ENCODE data around the gene EVI5. TPM values are rescaled to one million over a fixed set of nuclear protein-coding genes. Genes with fewer than 3 reads are reported as not detected.

Gene EVI5
- total RNA-seq, 1 experiment from 2014 or later: 4.4 TPM

GRCh38 chr1:92495392-92496063 is 289.4 kb downstream of the EVI5 start:
- H3K27me3 ChIP-seq (ENCODE audit: control insufficient read depth, insufficient read depth, low read length): peaks cover 3% of the 10 kb centered on the region; the same call in 1 of the 2 replicates
- H3K36me3 ChIP-seq (replicated peaks; ENCODE audit: control insufficient read depth, insufficient read depth, low read length): no peaks in the 10 kb centered on the region

DNA sequence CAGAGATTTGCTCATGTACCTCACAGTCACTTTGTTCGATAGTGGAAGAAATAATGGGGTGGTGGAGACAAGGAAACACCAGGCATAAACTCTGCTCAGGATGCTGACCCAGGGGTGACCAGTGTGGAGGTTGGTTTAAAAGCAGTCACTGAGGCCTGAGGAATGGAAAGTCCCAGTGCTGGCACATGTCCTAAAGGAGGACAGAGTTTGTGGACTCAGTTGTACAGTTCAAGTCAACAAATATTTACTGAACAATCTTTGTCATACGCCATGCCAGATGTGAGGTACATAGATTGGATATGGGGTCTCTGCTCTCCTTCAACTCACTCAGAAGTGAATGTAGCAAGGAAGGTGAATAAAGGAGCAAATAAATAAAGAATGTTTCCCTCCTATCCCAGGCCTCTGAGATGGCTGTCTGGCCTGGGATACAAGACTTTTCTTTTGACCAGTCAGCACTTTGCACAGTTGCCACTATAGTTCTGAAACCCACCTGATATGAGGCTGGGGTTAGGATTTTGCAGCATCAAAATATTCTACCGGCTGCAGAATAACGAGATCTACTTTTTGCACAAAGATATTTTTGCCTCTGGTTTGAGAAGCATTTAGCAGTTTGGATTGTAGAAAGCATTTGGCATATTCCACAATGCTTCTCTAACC is 290.3 kb downstream of the EVI5 start:
- Histone ChIP-seq H3K36me3 (replicated peaks; ENCODE audit: control insufficient read depth, insufficient read depth, low read length) (no peaks in the 10 kb centered on the region), H3K27me3 (ENCODE audit: control insufficient read depth, insufficient read depth, low read length) (peaks cover 10% of the 10 kb centered on the region), H3K4me3 (ENCODE audit: insufficient read depth, low read depth, low read length) (no peak overlapping the region)
- DNase-seq: no peak

More at GRCh38 chr1:92495392-92496063, 289.4 kb downstream of the EVI5 start:
- DNase-seq: no peak
- H3K4me3 ChIP-seq (ENCODE audit: insufficient read depth, low read depth, low read length): no peak overlapping the region

GRCh38 chr1:92493139-92493538 is 291.8 kb downstream of the EVI5 start:
- Histone ChIP-seq H3K36me3 (replicated peaks; ENCODE audit: control insufficient read depth, insufficient read depth, low read length) (no peaks in the 10 kb centered on the region), H3K4me3 (ENCODE audit: insufficient read depth, low read depth, low read length) (no peak overlapping the region), H3K27me3 (ENCODE audit: control insufficient read depth, insufficient read depth, low read length) (peaks cover 25% of the 10 kb centered on the region)
- DNase-seq: no peak

DNA sequence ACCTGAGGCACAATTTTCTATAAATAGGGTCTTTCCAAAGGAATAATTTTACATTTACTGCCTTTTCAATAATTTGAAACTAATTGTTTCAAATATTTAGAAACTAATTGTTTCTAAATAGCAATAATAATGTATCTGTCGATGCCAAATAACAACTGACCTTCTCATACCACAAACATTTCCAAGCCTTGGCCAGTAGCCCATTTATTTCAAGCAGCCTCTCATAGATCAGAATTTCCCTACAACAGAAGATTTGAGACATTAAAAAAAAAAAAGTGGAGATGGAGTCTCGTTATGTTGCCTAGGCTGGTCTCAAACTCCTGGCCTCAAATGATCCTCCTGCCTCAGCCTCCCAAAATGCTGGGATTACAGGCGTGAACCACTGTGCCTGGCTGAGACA is 296.1 kb downstream of the EVI5 start:
- no peaks in the 10 kb centered on the region for H3K36me3 ChIP-seq (replicated peaks; ENCODE audit: control insufficient read depth, insufficient read depth, low read length)
- no peak overlapping the region for H3K4me3 ChIP-seq (ENCODE audit: insufficient read depth, low read depth, low read length)
- no peak for DNase-seq
- peaks cover 68% of the 10 kb centered on the region for H3K27me3 ChIP-seq (ENCODE audit: control insufficient read depth, insufficient read depth, low read length)

GRCh38 chr1:92488416-92488815 is 296.5 kb downstream of the EVI5 start:
- Histone ChIP-seq H3K4me3 (ENCODE audit: insufficient read depth, low read depth, low read length) (no peak overlapping the region), H3K27me3 (ENCODE audit: control insufficient read depth, insufficient read depth, low read length) (peaks cover 72% of the 10 kb centered on the region), H3K36me3 (replicated peaks; ENCODE audit: control insufficient read depth, insufficient read depth, low read length) (no peaks in the 10 kb centered on the region)
- DNase-seq: no peak

- no peak for DNase-seq
These were observed 297.8 kb downstream of the EVI5 start for GRCh38 chr1:92487078-92487605.

GRCh38 chr1:92486251-92487077 is 298.4 kb downstream of the EVI5 start, which contains the start of gene GFI1:
Gene GFI1 (minus strand): TSS chr1:92486925. CDS start chr1:92483487, 3,438 bp downstream.
- H3K36me3 ChIP-seq (replicated peaks; ENCODE audit: control insufficient read depth, insufficient read depth, low read length): no peaks in the 10 kb centered on the region
- H3K27me3 ChIP-seq (ENCODE audit: control insufficient read depth, insufficient read depth, low read length): peaks cover 91% of the 10 kb centered on the region
- peak within 1 kb of the TSS; percentile 45 for H3K4me3 ChIP-seq (ENCODE audit: insufficient read depth, low read depth, low read length)
- peak; percentile 81 for DNase-seq

More at GRCh38 chr1:92487078-92487605, 297.8 kb downstream of the EVI5 start:
- Histone ChIP-seq H3K36me3 (replicated peaks; ENCODE audit: control insufficient read depth, insufficient read depth, low read length) (no peaks in the 10 kb centered on the region), H3K27me3 (ENCODE audit: control insufficient read depth, insufficient read depth, low read length) (peaks cover 85% of the 10 kb centered on the region), H3K4me3 (ENCODE audit: insufficient read depth, low read depth, low read length) (peak overlapping the region; percentile 32)

DNA sequence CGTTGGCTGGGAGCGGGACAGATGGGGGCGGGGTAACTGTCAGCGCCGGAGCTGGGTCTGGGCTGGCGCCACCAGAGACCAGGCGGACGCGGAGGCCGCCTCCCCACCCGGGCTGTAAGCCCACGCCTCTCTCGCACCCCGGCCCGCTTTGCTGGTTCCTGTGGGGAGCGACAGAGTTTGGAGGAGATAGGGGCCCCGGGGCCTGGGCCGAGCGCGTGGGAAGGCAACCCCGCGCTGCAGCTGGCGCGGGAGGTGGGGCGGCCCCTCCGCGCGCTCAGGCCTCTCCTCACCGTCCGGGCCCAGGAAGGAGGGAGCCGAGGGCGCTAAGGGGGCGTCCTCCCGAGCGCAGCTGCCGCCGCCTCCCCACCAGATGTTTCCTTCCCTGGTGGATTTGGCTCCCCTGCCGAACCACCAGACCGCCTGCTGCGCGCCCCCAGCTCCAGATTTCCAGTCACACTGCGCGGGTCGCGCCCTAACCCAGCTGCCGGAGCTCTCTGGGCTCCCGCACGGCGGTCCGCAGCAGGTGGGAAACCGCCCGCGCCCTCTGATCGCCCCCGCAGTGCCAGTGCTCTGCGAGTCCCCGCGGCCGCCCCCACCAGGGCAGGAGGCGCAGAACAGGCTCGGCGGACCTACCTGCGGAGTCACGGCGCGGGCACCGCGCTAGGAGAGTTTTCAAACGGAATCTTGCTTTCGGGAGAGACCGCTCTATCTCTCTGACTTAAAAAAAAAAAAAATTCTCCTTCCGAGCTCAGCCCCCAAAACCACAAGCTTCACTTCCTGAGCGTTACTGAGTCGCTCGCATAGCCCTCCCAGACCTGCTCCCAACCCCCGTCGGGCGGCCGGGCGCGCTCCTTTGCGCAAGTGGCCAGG is 299.3 kb downstream of the EVI5 start:
- peak; percentile 82 for DNase-seq
- peak overlapping the region; percentile 45 for H3K4me3 ChIP-seq (ENCODE audit: insufficient read depth, low read depth, low read length)
- H3K27me3 ChIP-seq (ENCODE audit: control insufficient read depth, insufficient read depth, low read length): peaks cover 98% of the 10 kb centered on the region
- H3K36me3 ChIP-seq (replicated peaks; ENCODE audit: control insufficient read depth, insufficient read depth, low read length): no peaks in the 10 kb centered on the region

GRCh38 chr1:92484472-92485380 is 300.2 kb downstream of the EVI5 start:
- peak overlapping the region; percentile 45 for H3K4me3 ChIP-seq (ENCODE audit: insufficient read depth, low read depth, low read length)
- DNase-seq: peak; percentile 73
- H3K27me3 ChIP-seq (ENCODE audit: control insufficient read depth, insufficient read depth, low read length): peaks cover 100% of the 10 kb centered on the region
- H3K36me3 ChIP-seq (replicated peaks; ENCODE audit: control insufficient read depth, insufficient read depth, low read length): no peaks in the 10 kb centered on the region

DNA sequence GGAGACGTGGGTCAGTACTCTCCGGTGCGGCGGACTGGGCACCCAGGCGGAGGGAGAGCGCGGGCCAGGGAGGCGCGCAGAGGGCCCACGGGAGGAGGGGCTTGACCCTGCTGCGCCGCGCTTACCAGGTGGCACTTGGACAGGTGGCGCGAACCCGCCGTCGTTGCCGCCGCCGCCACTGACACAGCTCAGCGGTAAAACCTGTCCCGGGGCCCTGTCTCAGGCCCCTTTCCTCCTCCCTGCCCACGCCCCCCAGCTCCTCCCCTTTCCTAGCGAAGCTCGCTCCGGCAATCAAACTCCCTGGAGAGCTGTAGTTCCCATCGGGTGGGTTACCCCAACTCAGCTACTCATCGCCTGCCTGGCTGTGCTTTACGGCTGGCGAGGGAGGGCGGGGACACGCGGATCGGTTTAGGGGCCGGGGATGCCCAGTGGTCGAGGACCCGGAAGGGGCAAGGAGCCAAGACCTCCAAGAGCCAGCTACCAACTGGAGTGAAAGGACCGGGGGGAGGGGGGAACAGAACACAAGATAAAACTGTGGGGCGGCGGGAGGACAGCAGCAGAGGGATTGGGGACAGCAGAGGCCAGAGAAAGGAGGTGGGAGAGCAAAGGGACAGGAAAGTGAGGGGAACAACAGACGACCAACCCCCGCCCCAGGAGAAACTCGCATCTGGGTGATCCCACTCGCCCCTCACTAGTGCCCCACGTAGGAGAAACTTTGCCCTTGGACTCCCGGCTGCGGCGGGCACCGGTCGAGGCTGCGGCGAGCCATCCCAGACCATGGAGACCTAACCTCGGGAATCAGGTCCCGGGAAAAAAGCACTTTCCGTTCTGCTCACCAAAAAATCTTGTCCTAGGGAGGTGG is 301.1 kb downstream of the EVI5 start:
- peak overlapping the region; percentile 45 for H3K4me3 ChIP-seq (ENCODE audit: insufficient read depth, low read depth, low read length)
- DNase-seq: peak; percentile 78

GRCh38 chr1:92482665-92483609 is 302.0 kb downstream of the EVI5 start:
- H3K27me3 ChIP-seq (ENCODE audit: control insufficient read depth, insufficient read depth, low read length): peaks cover 100% of the 10 kb centered on the region
- peak; percentile 73 for DNase-seq
- no peaks in the 10 kb centered on the region for H3K36me3 ChIP-seq (replicated peaks; ENCODE audit: control insufficient read depth, insufficient read depth, low read length)
- H3K4me3 ChIP-seq (ENCODE audit: insufficient read depth, low read depth, low read length): peak overlapping the region; percentile 45

More for the DNA sequence above, 301.1 kb downstream of the EVI5 start:
- Histone ChIP-seq H3K36me3 (replicated peaks; ENCODE audit: control insufficient read depth, insufficient read depth, low read length) (no peaks in the 10 kb centered on the region), H3K27me3 (ENCODE audit: control insufficient read depth, insufficient read depth, low read length) (peaks cover 100% of the 10 kb centered on the region)

All from H7 (cell line).